ENCODE results near the gene PEX11B.

GRCh38 chr1:145891587-145892485 lies 26.7 kb downstream of the PEX11B start:
- TF ChIP-seq REST (IDR thresholded peaks at IDR 0.05; ENCODE audit: insufficient read depth in 1 of 2, low read depth in 2 of 2, low read length in 1 of 2) (no peak), CTCF (IDR thresholded peaks at IDR 0.05) (peak; percentile 99), POLR2AphosphoS5 (IDR thresholded peaks at IDR 0.05; ENCODE audit: low read depth, low read length) (peak; percentile 67), SIN3A (IDR thresholded peaks at IDR 0.05; ENCODE audit: borderline replicate concordance, insufficient read depth, low read depth, low read length) (no peak)
